ENCODE data around the gene ENTREP3.

Gene ENTREP3

GRCh38 chr1:155277902-155278688 is 22.8 kb upstream of the ENTREP3 start:
- peaks cover 21% of the 10 kb centered on the region for H3K4me1 ChIP-seq (ENCODE audit: control insufficient read depth, insufficient read depth, low read length)
- H3K36me3 ChIP-seq (ENCODE audit: control insufficient read depth in 2 of 2, insufficient read depth in 2 of 2, low read length in 2 of 2), result no peaks in the 10 kb centered on the region
- no peaks in the 10 kb centered on the region for H3K9me3 ChIP-seq (ENCODE audit: control insufficient read depth in 2 of 2, low read length in 2 of 2)
- no peaks in the 10 kb centered on the region for H3K27me3 ChIP-seq (ENCODE audit: control insufficient read depth in 1 of 2, insufficient read depth in 2 of 2, low read length in 2 of 2)
- H3K9ac ChIP-seq (ENCODE audit: low read length in 2 of 2), result peak overlapping the region in 1 of 2 donors; percentile 68
- H3K27ac ChIP-seq (ENCODE audit: low read length), result no peak overlapping the region
- peak overlapping the region; percentile 36 to 82 for H3K4me3 ChIP-seq (ENCODE audit: low read length in 2 of 2)

- H3K9me3 ChIP-seq (ENCODE audit: control insufficient read depth in 2 of 2, low read length in 2 of 2), result no peaks in the 10 kb centered on the region
- no peak within 1 kb of the TSS for H3K27ac ChIP-seq (ENCODE audit: low read length)
- H3K36me3 ChIP-seq (ENCODE audit: control insufficient read depth in 2 of 2, insufficient read depth in 2 of 2, low read length in 2 of 2), result no peaks in the 10 kb centered on the region
- peak within 1 kb of the TSS; percentile 36 to 82 for H3K4me3 ChIP-seq (ENCODE audit: low read length in 2 of 2)
- peak within 1 kb of the TSS in 1 of 2 donors; percentile 68 for H3K9ac ChIP-seq (ENCODE audit: low read length in 2 of 2)
- H3K4me1 ChIP-seq (ENCODE audit: control insufficient read depth, insufficient read depth, low read length), result peaks cover 26% of the 10 kb centered on the region
- no peaks in the 10 kb centered on the region for H3K27me3 ChIP-seq (ENCODE audit: control insufficient read depth in 1 of 2, insufficient read depth in 2 of 2, low read length in 2 of 2)
Observed at GRCh38 chr1:155277070-155277901, 22.0 kb upstream of the ENTREP3 start, which contains the start of gene HCN3. Gene HCN3 (plus strand): TSS chr1:155277463. CDS start chr1:155277591, 128 bp downstream.

GRCh38 chr1:155273343-155274245 is 18.3 kb upstream of the ENTREP3 start, which contains the start of gene CLK2:
Gene CLK2 (minus strand): TSS chr1:155273504. CDS start chr1:155270977, 2,527 bp downstream.
- H3K4me1 ChIP-seq (ENCODE audit: control insufficient read depth, insufficient read depth, low read length), result peaks cover 33% of the 10 kb centered on the region
- H3K9me3 ChIP-seq (ENCODE audit: control insufficient read depth in 2 of 2, low read length in 2 of 2), result no peaks in the 10 kb centered on the region
- peak within 1 kb of the TSS; percentile 79 to 81 for H3K9ac ChIP-seq (ENCODE audit: low read length in 2 of 2)
- peak within 1 kb of the TSS; percentile 87 to 89 for H3K4me3 ChIP-seq (ENCODE audit: low read length in 2 of 2)
- H3K27me3 ChIP-seq (ENCODE audit: control insufficient read depth in 1 of 2, insufficient read depth in 2 of 2, low read length in 2 of 2), result no peaks in the 10 kb centered on the region
- peak within 1 kb of the TSS; percentile 80 for H3K27ac ChIP-seq (ENCODE audit: low read length)
- H3K36me3 ChIP-seq (ENCODE audit: control insufficient read depth in 2 of 2, insufficient read depth in 2 of 2, low read length in 2 of 2), result peaks cover 19 to 20% of the 10 kb centered on the region in 2 donors

GRCh38 chr1:155272466-155273342 is 17.4 kb upstream of the ENTREP3 start:
- Histone ChIP-seq H3K27me3 (ENCODE audit: control insufficient read depth in 1 of 2, insufficient read depth in 2 of 2, low read length in 2 of 2) (no peaks in the 10 kb centered on the region), H3K4me3 (ENCODE audit: low read length in 2 of 2) (peak overlapping the region; percentile 87 to 89), H3K27ac (ENCODE audit: low read length) (peak overlapping the region; percentile 80), H3K36me3 (ENCODE audit: control insufficient read depth in 2 of 2, insufficient read depth in 2 of 2, low read length in 2 of 2) (peaks cover 27 to 29% of the 10 kb centered on the region in 2 donors), H3K9ac (ENCODE audit: low read length in 2 of 2) (peak overlapping the region; percentile 79 to 81), H3K9me3 (ENCODE audit: control insufficient read depth in 2 of 2, low read length in 2 of 2) (no peaks in the 10 kb centered on the region), H3K4me1 (ENCODE audit: control insufficient read depth, insufficient read depth, low read length) (peaks cover 27% of the 10 kb centered on the region)

- Histone ChIP-seq H3K27me3 (ENCODE audit: control insufficient read depth in 1 of 2, insufficient read depth in 2 of 2, low read length in 2 of 2) (no peaks in the 10 kb centered on the region), H3K4me3 (ENCODE audit: low read length in 2 of 2) (no peak overlapping the region), H3K4me1 (ENCODE audit: control insufficient read depth, insufficient read depth, low read length) (peaks cover 18% of the 10 kb centered on the region), H3K9me3 (ENCODE audit: control insufficient read depth in 2 of 2, low read length in 2 of 2) (no peaks in the 10 kb centered on the region), H3K27ac (ENCODE audit: low read length) (no peak overlapping the region), H3K9ac (ENCODE audit: low read length in 2 of 2) (no peak overlapping the region), H3K36me3 (ENCODE audit: control insufficient read depth in 2 of 2, insufficient read depth in 2 of 2, low read length in 2 of 2) (peaks cover 52 to 54% of the 10 kb centered on the region in 2 donors)
Observed at GRCh38 chr1:155269381-155269780, 14.1 kb upstream of the ENTREP3 start.

GRCh38 chr1:155268630-155269029 is 13.3 kb upstream of the ENTREP3 start:
- Histone ChIP-seq H3K4me3 (ENCODE audit: low read length in 2 of 2) (no peak overlapping the region), H3K4me1 (ENCODE audit: control insufficient read depth, insufficient read depth, low read length) (peaks cover 15% of the 10 kb centered on the region), H3K27me3 (ENCODE audit: control insufficient read depth in 1 of 2, insufficient read depth in 2 of 2, low read length in 2 of 2) (no peaks in the 10 kb centered on the region), H3K36me3 (ENCODE audit: control insufficient read depth in 2 of 2, insufficient read depth in 2 of 2, low read length in 2 of 2) (peaks cover 59 to 60% of the 10 kb centered on the region in 2 donors), H3K9me3 (ENCODE audit: control insufficient read depth in 2 of 2, low read length in 2 of 2) (no peaks in the 10 kb centered on the region), H3K27ac (ENCODE audit: low read length) (no peak overlapping the region), H3K9ac (ENCODE audit: low read length in 2 of 2) (no peak overlapping the region)

- no peak overlapping the region for H3K9ac ChIP-seq (ENCODE audit: low read length in 2 of 2)
- peaks cover 16% of the 10 kb centered on the region for H3K4me1 ChIP-seq (ENCODE audit: control insufficient read depth, insufficient read depth, low read length)
- H3K27me3 ChIP-seq (ENCODE audit: control insufficient read depth in 1 of 2, insufficient read depth in 2 of 2, low read length in 2 of 2), result no peaks in the 10 kb centered on the region
- H3K9me3 ChIP-seq (ENCODE audit: control insufficient read depth in 2 of 2, low read length in 2 of 2), result no peaks in the 10 kb centered on the region
- peaks cover 59 to 60% of the 10 kb centered on the region in 2 donors for H3K36me3 ChIP-seq (ENCODE audit: control insufficient read depth in 2 of 2, insufficient read depth in 2 of 2, low read length in 2 of 2)
- no peak overlapping the region for H3K4me3 ChIP-seq (ENCODE audit: low read length in 2 of 2)
- no peak overlapping the region for H3K27ac ChIP-seq (ENCODE audit: low read length)
Observed at GRCh38 chr1:155267373-155267772, 12.1 kb upstream of the ENTREP3 start.

- Histone ChIP-seq H3K36me3 (ENCODE audit: control insufficient read depth in 2 of 2, insufficient read depth in 2 of 2, low read length in 2 of 2) (peaks cover 59 to 60% of the 10 kb centered on the region in 2 donors), H3K9ac (ENCODE audit: low read length in 2 of 2) (no peak overlapping the region), H3K4me3 (ENCODE audit: low read length in 2 of 2) (no peak overlapping the region), H3K27me3 (ENCODE audit: control insufficient read depth in 1 of 2, insufficient read depth in 2 of 2, low read length in 2 of 2) (no peaks in the 10 kb centered on the region), H3K4me1 (ENCODE audit: control insufficient read depth, insufficient read depth, low read length) (peaks cover 11% of the 10 kb centered on the region), H3K27ac (ENCODE audit: low read length) (no peak overlapping the region), H3K9me3 (ENCODE audit: control insufficient read depth in 2 of 2, low read length in 2 of 2) (no peaks in the 10 kb centered on the region)
Observed at GRCh38 chr1:155266553-155266952, 11.3 kb upstream of the ENTREP3 start.

GRCh38 chr1:155263067-155263466 is 7.8 kb upstream of the ENTREP3 start:
- Histone ChIP-seq H3K27me3 (ENCODE audit: control insufficient read depth in 1 of 2, insufficient read depth in 2 of 2, low read length in 2 of 2) (no peaks in the 10 kb centered on the region), H3K9ac (ENCODE audit: low read length in 2 of 2) (peak overlapping the region in 1 of 2 donors; percentile 84), H3K4me1 (ENCODE audit: control insufficient read depth, insufficient read depth, low read length) (peaks cover 20% of the 10 kb centered on the region), H3K9me3 (ENCODE audit: control insufficient read depth in 2 of 2, low read length in 2 of 2) (no peaks in the 10 kb centered on the region), H3K4me3 (ENCODE audit: low read length in 2 of 2) (no peak overlapping the region), H3K27ac (ENCODE audit: low read length) (no peak overlapping the region), H3K36me3 (ENCODE audit: control insufficient read depth in 2 of 2, insufficient read depth in 2 of 2, low read length in 2 of 2) (peaks cover 39% of the 10 kb centered on the region in 2 donors)
